Stimulated activated CD4-positive, alpha-beta T cell treated with anti-CD3 and anti-CD28 coated beads, Interleukin-2, amount 100 ng/mL, for 4 hours (primary cell): ENCODE measurements around the gene PGLYRP2.

ENCODE experiments used
- DNase-seq: peaks from one replicate; pipeline ENCODE4 v3.0.0-alpha.2; 2020; ENCODE audit warnings: low read depth

PGLYRP2 gene

GRCh38 chr19:15453906-15454860 is 25.1 kb downstream of the PGLYRP2 start:
- DNase-seq, result no peak

- no peak for DNase-seq
These were observed 26.2 kb downstream of the PGLYRP2 start for GRCh38 chr19:15453091-15453578.

- DNase-seq, result no peak
These were observed 26.9 kb downstream of the PGLYRP2 start for GRCh38 chr19:15452111-15453047.

GRCh38 chr19:15450528-15450890 is 28.8 kb downstream of the PGLYRP2 start:
- no peak for DNase-seq

GRCh38 chr19:15449620-15450527 is 29.4 kb downstream of the PGLYRP2 start, which contains the start of gene WIZ:
TSS of gene WIZ (minus strand) at chr19:15449956. CDS start at chr19:15448307, 1,649 bp downstream.
- DNase-seq, result peak; percentile 72

- DNase-seq, result no peak
These were observed 30.3 kb downstream of the PGLYRP2 start for GRCh38 chr19:15448778-15449619.

- no peak for DNase-seq
These were observed 31.1 kb downstream of the PGLYRP2 start for GRCh38 chr19:15448044-15448777.

- no peak for DNase-seq
These were observed 32.2 kb downstream of the PGLYRP2 start for GRCh38 chr19:15447057-15447456.

- no peak for DNase-seq
These were observed 33.4 kb downstream of the PGLYRP2 start for GRCh38 chr19:15445807-15446376.

GRCh38 chr19:15445227-15445605 is 34.1 kb downstream of the PGLYRP2 start:
- DNase-seq, result no peak

- DNase-seq, result no peak
These were observed 34.6 kb downstream of the PGLYRP2 start for GRCh38 chr19:15444505-15445226.

- DNase-seq, result no peak
These were observed 35.5 kb downstream of the PGLYRP2 start for GRCh38 chr19:15443838-15444237.

GRCh38 chr19:15443325-15443724 is 36.0 kb downstream of the PGLYRP2 start:
- no peak for DNase-seq

- no peak for DNase-seq
These were observed 37.0 kb downstream of the PGLYRP2 start for GRCh38 chr19:15442142-15442920.

- no peak for DNase-seq
These were observed 38.0 kb downstream of the PGLYRP2 start for GRCh38 chr19:15441317-15441716.

GRCh38 chr19:15439821-15440641 is 39.3 kb downstream of the PGLYRP2 start:
- no peak for DNase-seq
